ENCODE data around the gene MPPE1.

GRCh38 chr18:11944786-11945185 is 36.7 kb upstream of the MPPE1 start:
- TF ChIP-seq POLR2A (IDR thresholded peaks at IDR 0.05; ENCODE audit: low read depth, low read length) (no peak), POLR2AphosphoS5 (IDR thresholded peaks at IDR 0.05; ENCODE audit: low read depth, low read length) (no peak), TAF1 (IDR thresholded peaks at IDR 0.05; ENCODE audit: low read depth, low read length) (no peak), POU2F2 (IDR thresholded peaks at IDR 0.05; ENCODE audit: low read depth, low read length) (no peak), SPI1 (IDR thresholded peaks at IDR 0.05; ENCODE audit: low read depth, low read length) (no peak), PAX5 (IDR thresholded peaks at IDR 0.05; ENCODE audit: insufficient read depth, low read length, severe bottlenecking) (no peak)

Measured in GM12891 (cell line).